Measurements from ENCODE around the gene CST7.
"Not testable (repeated sequence)": the region's sequence is repeated elsewhere in the genome, so short reads cannot be mapped to it uniquely, and the experiment has no call there.

CST7 gene

GRCh38 chr20:24987244-24987643 is 38.2 kb downstream of the CST7 start:
- DNase-seq, result peak; percentile 17

GRCh38 chr20:24987873-24988835 is 39.1 kb downstream of the CST7 start:
- no peak for DNase-seq

GRCh38 chr20:24989162-24989561 is 40.1 kb downstream of the CST7 start:
- DNase-seq, result no peak

- no peak for DNase-seq
Observed at GRCh38 chr20:24990810-24991252, 41.8 kb downstream of the CST7 start.

- DNase-seq, result peak; percentile 39
Observed at GRCh38 chr20:24991897-24992486, 42.9 kb downstream of the CST7 start.

GRCh38 chr20:24992487-24993205 is 43.6 kb downstream of the CST7 start, which contains the start of gene APMAP:
APMAP (minus strand) TSS chr20:24992751; CDS start chr20:24992688, 63 bp downstream.
- DNase-seq, result peak; percentile 98

- no peak for DNase-seq
Observed at GRCh38 chr20:24993337-24994185, 44.5 kb downstream of the CST7 start.

GRCh38 chr20:24994186-24994465 is 45.1 kb downstream of the CST7 start:
- no peak for DNase-seq

GRCh38 chr20:24994470-24995368 is 45.6 kb downstream of the CST7 start:
- DNase-seq, result peak; percentile 85

- no peak for DNase-seq
Observed at GRCh38 chr20:24995741-24996448, 46.8 kb downstream of the CST7 start.

GRCh38 chr20:24996449-24997377 is 47.6 kb downstream of the CST7 start:
- no peak for DNase-seq

GRCh38 chr20:24998121-24998520 is 49.1 kb downstream of the CST7 start:
- DNase-seq, result no peak

GRCh38 chr20:24998631-24999445 is 49.8 kb downstream of the CST7 start:
- no peak for DNase-seq

GRCh38 chr20:24999568-24999967 is 50.5 kb downstream of the CST7 start:
- no peak for DNase-seq

GRCh38 chr20:25000268-25000801 is 51.3 kb downstream of the CST7 start:
- DNase-seq, result no peak

- not testable (repeated sequence) for DNase-seq
Observed at GRCh38 chr20:25001323-25001722, 52.3 kb downstream of the CST7 start.

- DNase-seq, result no peak
Observed at GRCh38 chr20:25003002-25003401, 53.9 kb downstream of the CST7 start.

GRCh38 chr20:25005220-25005619 is 56.2 kb downstream of the CST7 start:
- no peak for DNase-seq
